ENCODE results near the gene EBNA1BP2.

Gene EBNA1BP2

DNA sequence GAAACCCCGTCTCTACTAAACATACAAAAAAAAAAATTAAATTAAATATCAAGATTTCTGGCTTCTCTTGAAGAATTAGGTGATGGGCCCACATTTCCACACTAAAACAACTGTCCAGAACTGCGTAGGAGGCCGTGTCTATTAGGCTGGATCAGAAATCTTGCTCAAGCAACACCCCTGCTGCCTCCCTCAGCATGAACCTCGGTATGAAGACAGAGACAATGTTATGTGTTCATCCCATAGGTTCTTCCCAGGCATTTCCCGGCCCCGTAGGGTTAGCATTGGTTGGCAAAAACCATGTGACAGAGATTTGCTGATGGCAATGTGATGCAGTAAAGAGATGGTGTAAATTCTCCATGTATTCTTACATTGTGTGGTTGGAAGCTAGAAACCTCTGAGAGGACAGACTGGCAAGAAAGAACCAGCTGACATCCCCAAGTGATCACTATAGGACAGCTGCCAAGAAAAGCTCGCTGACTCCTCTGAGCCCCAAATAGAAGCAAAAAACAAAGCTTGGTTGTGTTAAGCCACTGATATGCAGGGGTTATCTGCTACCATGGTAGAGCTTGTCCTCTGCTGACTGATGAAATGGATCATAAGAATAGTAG, 34.5 kb downstream of the EBNA1BP2 start:
- TF ChIP-seq, protein P1, sequence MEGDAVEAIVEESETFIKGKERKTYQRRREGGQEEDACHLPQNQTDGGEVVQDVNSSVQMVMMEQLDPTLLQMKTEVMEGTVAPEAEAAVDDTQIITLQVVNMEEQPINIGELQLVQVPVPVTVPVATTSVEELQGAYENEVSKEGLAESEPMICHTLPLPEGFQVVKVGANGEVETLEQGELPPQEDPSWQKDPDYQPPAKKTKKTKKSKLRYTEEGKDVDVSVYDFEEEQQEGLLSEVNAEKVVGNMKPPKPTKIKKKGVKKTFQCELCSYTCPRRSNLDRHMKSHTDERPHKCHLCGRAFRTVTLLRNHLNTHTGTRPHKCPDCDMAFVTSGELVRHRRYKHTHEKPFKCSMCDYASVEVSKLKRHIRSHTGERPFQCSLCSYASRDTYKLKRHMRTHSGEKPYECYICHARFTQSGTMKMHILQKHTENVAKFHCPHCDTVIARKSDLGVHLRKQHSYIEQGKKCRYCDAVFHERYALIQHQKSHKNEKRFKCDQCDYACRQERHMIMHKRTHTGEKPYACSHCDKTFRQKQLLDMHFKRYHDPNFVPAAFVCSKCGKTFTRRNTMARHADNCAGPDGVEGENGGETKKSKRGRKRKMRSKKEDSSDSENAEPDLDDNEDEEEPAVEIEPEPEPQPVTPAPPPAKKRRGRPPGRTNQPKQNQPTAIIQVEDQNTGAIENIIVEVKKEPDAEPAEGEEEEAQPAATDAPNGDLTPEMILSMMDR (IDR thresholded peaks at IDR 0.05; ENCODE audit: low read depth, low read length, missing control alignments) = no peak
- no peak overlapping the region for H3K4me3 ChIP-seq (replicated peaks; ENCODE audit: low read depth, low read length)
- DNase-seq (ENCODE audit: extremely low read depth, low read depth) = no peak

DNA sequence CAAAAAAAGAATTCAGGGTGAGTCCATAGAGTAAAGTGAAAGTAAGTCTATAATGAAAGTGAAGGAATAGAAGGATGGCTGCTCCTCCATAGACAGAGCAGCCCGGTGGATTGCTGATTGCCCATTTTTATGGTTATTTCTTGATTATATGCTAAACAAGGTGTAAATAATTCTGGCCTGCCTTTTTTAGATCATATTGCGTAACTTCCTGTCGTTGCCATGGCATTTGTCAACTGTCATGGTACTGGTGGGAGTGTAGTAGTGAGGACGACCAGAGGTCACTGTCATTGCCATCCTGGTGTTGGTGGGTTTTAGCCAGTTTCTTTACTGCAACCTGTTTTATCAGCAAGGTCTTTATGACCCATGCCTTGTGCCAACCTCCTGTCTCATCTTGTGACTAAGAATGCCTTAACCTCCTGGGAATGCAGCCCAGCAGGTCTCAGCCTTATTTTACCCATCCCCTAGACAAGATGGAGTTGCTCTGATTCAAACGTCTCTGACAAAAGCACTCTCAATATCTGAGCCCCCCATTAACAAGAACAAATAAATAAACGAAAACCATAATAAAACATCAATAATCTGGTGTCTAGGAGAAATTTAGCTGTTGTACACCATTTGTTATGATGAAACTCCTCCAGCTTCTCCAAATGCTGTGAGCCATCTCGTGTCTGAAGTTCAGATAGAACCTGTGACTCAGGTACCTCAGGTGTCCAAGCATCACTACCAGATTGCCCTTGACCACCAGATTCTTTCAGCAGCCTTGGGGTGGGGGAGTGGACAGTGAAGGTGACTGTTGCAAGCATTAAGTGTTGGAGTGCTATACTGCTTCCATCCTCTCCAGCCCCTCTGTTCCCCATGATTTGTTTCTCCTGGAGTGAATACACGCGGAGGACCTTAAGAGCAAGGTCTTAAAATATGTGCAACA, 36.0 kb downstream of the EBNA1BP2 start:
- DNase-seq (ENCODE audit: extremely low read depth, low read depth) = no peak
- TF ChIP-seq, protein P1 (IDR thresholded peaks at IDR 0.05; ENCODE audit: low read depth, low read length, missing control alignments) = no peak
- no peak overlapping the region for H3K4me3 ChIP-seq (replicated peaks; ENCODE audit: low read depth, low read length)

DNA sequence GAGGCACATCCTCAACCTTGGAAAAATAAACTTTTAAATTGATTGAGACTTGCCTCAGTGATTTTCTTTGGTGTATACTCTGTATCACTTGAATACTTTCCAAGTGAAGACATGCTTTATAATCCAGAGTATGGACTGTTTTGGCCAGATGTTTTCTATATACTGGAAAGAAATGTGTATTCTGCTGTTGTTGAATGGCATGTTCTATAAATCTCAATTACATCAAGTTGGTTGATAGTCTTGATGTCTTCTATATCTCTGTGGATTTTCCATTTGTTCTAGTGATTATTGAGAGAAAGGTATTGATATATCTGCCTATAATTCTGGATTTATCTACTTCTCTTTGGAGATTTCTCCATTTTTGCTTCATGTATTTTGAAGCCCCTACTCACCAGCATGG, 37.5 kb downstream of the EBNA1BP2 start:
- TF ChIP-seq, protein P1 (IDR thresholded peaks at IDR 0.05; ENCODE audit: low read depth, low read length, missing control alignments) = no peak
- DNase-seq (ENCODE audit: extremely low read depth, low read depth) = no peak
- H3K4me3 ChIP-seq (replicated peaks; ENCODE audit: low read depth, low read length) = no peak overlapping the region

DNA sequence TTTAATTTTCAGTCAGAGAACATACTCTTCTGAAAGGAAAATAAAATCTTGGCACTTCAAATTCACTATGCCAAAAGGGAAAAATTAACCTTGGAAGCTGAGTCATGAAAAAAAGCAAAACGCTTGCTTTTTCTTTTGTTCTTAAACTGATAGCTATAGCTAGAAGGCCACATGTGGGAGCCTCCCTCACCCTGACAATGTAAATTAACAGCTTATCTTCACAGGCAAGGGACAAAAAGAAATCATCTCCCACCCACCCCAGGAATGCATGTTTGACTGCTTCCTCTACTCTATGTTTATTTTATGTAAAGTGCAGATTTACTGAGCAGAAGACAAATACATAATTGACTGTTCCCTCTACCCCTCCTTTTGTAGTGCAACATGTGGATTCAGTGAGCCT, 38.0 kb downstream of the EBNA1BP2 start:
- no peak overlapping the region for H3K4me3 ChIP-seq (replicated peaks; ENCODE audit: low read depth, low read length)
- DNase-seq (ENCODE audit: extremely low read depth, low read depth) = no peak
- TF ChIP-seq, protein P1 (IDR thresholded peaks at IDR 0.05; ENCODE audit: low read depth, low read length, missing control alignments) = no peak

DNA sequence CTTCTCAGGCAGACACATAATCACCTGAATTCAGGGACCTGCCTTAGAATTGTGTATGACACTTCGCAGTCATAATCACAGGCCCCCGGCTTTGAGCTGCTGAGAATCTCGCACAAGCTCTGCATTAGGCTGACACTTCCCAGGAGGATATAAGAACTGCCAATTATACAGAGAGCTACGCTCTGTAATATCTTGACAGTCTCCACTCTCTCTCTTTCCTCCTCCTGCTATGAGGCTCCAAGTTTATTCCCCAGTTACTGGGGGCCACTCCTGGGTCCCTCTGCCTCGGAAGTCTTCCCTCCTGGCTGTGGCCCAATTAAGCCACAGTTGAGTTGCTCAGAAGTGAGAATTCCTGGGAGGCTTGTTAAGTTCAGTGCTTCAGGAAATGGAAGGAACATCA, 42.7 kb downstream of the EBNA1BP2 start:
- TF ChIP-seq, protein P1 (IDR thresholded peaks at IDR 0.05; ENCODE audit: low read depth, low read length, missing control alignments) = no peak
- DNase-seq (ENCODE audit: extremely low read depth, low read depth) = no peak
- no peak overlapping the region for H3K4me3 ChIP-seq (replicated peaks; ENCODE audit: low read depth, low read length)

DNA sequence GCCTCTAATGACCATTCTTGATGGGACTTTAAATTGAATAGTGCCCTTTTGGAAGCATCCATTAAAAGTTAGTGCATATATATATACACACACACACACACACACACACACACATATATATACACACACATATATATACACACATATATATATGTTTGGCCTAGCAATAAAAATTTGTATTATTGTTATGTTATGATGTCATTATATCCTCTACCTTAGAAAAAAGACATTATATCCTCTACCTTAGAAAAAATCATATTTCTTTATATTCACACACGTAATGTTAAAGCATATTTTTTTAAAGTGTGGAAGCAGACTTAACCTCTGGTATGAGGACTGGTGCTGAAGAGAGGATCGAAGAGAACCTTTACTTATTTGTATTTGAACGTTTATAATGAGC, 43.3 kb downstream of the EBNA1BP2 start:
- no peak for DNase-seq (ENCODE audit: extremely low read depth, low read depth)
- TF ChIP-seq, protein P1 (IDR thresholded peaks at IDR 0.05; ENCODE audit: low read depth, low read length, missing control alignments) = no peak
- no peak overlapping the region for H3K4me3 ChIP-seq (replicated peaks; ENCODE audit: low read depth, low read length)

Data from HFF-Myc (cell line).